ENCODE results near the gene STK17A. TPM values are rescaled to one million over a fixed set of nuclear protein-coding genes. Genes with fewer than 3 reads are reported as not detected.

The STK17A gene
- total RNA-seq, 1 donor from 2014 or later, result 79.5 TPM

DNA sequence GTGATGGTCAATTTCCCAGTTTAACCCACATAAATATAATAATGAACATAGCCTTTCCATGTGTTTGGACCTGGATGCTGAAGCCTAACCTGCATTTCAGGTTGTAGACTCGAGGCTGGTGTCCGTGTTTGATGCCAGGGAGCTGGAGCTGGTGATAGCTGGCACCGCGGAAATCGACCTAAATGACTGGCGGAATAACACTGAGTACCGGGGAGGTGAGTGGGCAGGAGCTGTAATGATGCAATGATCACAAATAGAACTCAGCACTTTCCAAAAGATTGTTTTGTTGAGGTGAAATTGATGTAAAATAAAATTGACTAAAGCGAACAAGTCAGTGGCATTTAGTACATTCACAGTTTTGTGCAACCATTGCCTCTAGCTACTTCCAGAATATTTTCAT, 30.8 kb upstream of the STK17A start:
- TF ChIP-seq, protein P1, sequence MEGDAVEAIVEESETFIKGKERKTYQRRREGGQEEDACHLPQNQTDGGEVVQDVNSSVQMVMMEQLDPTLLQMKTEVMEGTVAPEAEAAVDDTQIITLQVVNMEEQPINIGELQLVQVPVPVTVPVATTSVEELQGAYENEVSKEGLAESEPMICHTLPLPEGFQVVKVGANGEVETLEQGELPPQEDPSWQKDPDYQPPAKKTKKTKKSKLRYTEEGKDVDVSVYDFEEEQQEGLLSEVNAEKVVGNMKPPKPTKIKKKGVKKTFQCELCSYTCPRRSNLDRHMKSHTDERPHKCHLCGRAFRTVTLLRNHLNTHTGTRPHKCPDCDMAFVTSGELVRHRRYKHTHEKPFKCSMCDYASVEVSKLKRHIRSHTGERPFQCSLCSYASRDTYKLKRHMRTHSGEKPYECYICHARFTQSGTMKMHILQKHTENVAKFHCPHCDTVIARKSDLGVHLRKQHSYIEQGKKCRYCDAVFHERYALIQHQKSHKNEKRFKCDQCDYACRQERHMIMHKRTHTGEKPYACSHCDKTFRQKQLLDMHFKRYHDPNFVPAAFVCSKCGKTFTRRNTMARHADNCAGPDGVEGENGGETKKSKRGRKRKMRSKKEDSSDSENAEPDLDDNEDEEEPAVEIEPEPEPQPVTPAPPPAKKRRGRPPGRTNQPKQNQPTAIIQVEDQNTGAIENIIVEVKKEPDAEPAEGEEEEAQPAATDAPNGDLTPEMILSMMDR (IDR thresholded peaks at IDR 0.05; ENCODE audit: insufficient read depth, low read length, severe bottlenecking), result no peak
- Histone ChIP-seq H3K27me3 (ENCODE audit: control insufficient read depth, insufficient read depth, low read length) (no peaks in the 10 kb centered on the region), H3K4me3 (ENCODE audit: low read depth, low read length) (no peak overlapping the region), H3K36me3 (ENCODE audit: control insufficient read depth, insufficient read depth, low read length) (no peaks in the 10 kb centered on the region)
- no peak for DNase-seq (ENCODE audit: low read depth)
- peak; percentile 70 for FAIRE-seq

DNA sequence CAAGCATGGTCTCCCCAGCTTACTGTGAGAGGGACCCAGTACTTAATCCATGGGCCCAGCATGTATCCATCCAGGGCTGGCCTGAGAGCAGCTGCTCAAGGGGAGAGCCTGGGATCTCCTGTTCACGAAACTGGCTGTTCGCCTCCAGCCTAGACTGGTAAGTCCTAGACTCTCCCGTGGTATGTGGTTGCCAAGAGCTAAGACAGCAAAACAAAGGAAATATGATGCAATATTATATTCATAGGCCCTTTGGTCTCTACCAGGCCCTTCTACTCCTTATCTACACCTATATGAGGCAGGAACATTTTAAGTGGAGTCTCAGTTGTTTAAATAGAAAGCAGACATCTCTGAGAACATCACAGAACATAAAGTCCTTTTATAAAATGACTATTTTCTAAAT, 28.9 kb upstream of the STK17A start:
- H3K27me3 ChIP-seq (ENCODE audit: control insufficient read depth, insufficient read depth, low read length), result no peaks in the 10 kb centered on the region
- DNase-seq (ENCODE audit: low read depth), result peak; percentile 85
- H3K4me3 ChIP-seq (ENCODE audit: low read depth, low read length), result no peak overlapping the region
- FAIRE-seq, result no peak
- TF ChIP-seq, protein P1 (IDR thresholded peaks at IDR 0.05; ENCODE audit: insufficient read depth, low read length, severe bottlenecking), result no peak
- H3K36me3 ChIP-seq (ENCODE audit: control insufficient read depth, insufficient read depth, low read length), result no peaks in the 10 kb centered on the region

DNA sequence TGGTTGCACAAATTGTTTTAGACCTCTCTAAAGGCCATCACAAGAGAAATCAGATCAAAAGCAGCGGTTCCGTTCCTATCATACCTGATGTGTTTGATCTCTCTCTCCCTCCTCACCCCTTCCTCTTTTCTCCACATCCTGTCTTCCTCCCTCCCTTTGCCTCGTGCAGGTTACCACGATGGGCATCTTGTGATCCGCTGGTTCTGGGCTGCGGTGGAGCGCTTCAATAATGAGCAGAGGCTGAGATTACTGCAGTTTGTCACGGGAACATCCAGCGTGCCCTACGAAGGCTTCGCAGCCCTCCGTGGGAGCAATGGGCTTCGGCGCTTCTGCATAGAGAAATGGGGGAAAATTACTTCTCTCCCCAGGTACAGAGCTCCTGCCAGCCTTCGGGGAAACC, 28.5 kb upstream of the STK17A start:
- DNase-seq (ENCODE audit: low read depth) (no peak), FAIRE-seq (no peak)

DNA sequence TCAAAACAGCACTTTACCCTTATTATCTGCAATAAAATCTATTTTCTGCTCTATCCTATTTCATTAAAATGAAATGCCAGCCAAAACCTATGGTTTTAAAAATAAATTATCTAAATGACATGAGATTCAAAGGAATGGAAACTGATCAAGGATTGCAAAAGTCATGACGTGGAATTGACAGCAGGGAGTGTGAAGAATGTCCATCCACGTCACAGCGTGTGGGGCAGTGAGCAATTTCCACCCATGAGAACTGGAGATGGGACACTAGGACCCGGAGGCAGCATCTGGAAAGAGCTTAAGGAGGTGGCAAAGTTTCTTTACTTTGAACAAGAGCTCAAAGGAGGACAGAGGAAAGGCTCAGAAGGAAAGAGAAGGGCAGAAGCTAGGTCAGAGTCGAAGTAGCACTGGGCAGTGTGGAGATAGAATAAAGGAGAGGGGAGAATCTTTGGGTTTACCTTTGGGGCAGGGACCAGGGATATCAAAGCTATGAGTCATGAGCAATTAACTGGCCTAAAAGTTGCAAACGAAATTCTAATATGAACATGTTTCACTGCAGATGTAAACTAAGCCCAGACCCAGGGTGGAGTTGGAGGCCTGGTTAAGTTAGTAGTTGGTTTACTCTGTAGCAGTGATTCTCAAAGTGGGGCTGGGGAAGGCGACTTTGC, 24.9 kb upstream of the STK17A start:
- FAIRE-seq (no peak), DNase-seq (ENCODE audit: low read depth) (no peak)
- no peaks in the 10 kb centered on the region for H3K27me3 ChIP-seq (ENCODE audit: control insufficient read depth, insufficient read depth, low read length)
- H3K4me3 ChIP-seq (ENCODE audit: low read depth, low read length), result no peak overlapping the region
- TF ChIP-seq, protein P1 (IDR thresholded peaks at IDR 0.05; ENCODE audit: insufficient read depth, low read length, severe bottlenecking), result no peak
- H3K36me3 ChIP-seq (ENCODE audit: control insufficient read depth, insufficient read depth, low read length), result no peaks in the 10 kb centered on the region

More for the DNA sequence above, 28.5 kb upstream of the STK17A start:
- no peaks in the 10 kb centered on the region for H3K27me3 ChIP-seq (ENCODE audit: control insufficient read depth, insufficient read depth, low read length)
- TF ChIP-seq, protein P1 (IDR thresholded peaks at IDR 0.05; ENCODE audit: insufficient read depth, low read length, severe bottlenecking), result no peak
- no peak overlapping the region for H3K4me3 ChIP-seq (ENCODE audit: low read depth, low read length)
- no peaks in the 10 kb centered on the region for H3K36me3 ChIP-seq (ENCODE audit: control insufficient read depth, insufficient read depth, low read length)

DNA sequence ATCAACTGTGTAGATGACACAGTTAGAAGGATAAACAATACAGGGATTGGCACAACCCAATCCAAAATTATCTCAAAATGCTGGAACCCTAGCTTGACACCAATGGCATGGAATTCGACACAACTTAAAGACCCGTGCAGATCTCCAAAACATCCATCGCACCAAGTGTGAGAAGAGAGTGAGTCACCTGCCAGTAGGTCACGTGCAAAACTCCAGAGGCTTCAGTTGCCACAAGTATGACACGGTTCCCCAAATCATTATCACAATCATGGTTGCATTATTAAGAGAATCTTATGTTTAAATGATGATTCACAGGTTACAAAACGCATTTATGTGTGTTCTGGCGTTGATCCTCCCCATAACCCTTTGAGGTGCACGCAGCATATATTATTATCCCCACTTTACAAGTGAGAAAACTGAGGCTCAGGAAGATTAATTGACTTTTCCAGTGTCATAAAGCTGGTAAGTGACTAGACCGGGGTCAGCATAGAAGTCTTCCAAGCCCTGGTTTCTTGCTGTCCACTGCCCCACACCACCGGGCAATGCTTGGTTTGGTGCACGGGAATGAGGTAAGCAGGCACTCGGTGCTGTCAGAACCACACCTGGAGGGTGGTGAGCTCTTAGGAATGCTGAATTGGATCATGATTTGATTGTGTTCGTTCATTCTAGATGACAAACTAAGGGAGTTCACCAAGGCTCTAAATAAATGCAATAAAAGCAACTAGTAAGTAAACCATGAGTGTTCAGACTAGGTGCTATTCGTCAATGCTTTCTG, 23.6 kb upstream of the STK17A start:
- Histone ChIP-seq H3K36me3 (ENCODE audit: control insufficient read depth, insufficient read depth, low read length) (no peaks in the 10 kb centered on the region), H3K4me3 (ENCODE audit: low read depth, low read length) (no peak overlapping the region), H3K27me3 (ENCODE audit: control insufficient read depth, insufficient read depth, low read length) (no peaks in the 10 kb centered on the region)
- FAIRE-seq (peak; percentile 58), DNase-seq (ENCODE audit: low read depth) (no peak)
- TF ChIP-seq, protein P1 (IDR thresholded peaks at IDR 0.05; ENCODE audit: insufficient read depth, low read length, severe bottlenecking), result no peak

All from bronchial epithelial cell (primary cell).